HG02610 (cell line): ENCODE measurements around the gene ABHD16A.

Source experiments
- ATAC-seq: cut with Tn5 transposase; IDR thresholded peaks from one replicate; pipeline ENCODE4 v1.9.1; 2021; ENCODE audit warnings: mild to moderate bottlenecking, moderate library complexity; ENCODE audit not compliant: unreplicated experiment

ABHD16A gene

DNA sequence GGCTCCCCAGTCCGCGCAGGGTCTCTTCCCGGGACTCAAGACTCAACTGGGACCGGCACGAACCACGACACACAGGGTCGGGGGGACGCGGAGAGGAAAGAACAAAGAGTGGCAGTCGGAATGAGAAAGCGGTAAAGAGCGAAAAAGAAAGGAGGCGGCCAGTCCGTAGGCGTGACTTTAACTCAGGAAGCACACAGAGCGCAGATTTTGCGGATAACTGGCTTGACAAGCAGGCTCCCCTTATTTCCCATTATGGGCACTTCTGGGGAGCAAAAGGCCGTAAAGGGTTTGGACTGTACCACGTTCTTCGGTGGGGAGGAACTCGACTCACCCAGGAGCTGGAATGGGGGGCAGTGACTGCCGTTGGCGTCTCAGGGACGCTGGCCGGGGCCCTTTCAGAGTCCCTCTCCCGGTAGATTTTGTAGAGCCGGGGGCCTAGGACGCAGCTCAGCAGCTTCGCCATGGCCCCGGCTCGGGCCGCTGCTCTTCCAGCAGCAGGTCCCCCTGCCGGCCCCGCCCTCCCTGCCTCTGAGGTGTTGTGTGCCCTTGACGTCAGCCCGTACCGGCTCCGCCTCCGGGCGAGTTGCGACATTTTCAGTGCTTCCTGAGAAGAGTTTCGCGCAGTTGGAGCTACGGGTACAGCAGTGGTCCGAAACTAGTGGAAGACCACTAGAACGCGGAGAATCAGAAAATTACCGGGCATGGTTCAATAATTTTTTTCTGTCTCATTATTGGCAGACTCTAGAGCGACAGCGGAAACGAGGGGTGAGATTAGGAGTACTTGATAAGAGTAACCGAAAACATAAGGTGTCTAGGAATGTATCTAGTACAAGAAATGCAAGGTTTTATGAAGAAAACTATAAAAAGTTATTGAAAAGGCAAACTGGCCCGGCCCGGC is at the start of gene ABHD16A:
ABHD16A (minus strand) TSS at position 506 of the 898 bp plus-strand sequence; CDS start at position 463, 43 bp downstream.
- ATAC-seq: peak; percentile 92

DNA sequence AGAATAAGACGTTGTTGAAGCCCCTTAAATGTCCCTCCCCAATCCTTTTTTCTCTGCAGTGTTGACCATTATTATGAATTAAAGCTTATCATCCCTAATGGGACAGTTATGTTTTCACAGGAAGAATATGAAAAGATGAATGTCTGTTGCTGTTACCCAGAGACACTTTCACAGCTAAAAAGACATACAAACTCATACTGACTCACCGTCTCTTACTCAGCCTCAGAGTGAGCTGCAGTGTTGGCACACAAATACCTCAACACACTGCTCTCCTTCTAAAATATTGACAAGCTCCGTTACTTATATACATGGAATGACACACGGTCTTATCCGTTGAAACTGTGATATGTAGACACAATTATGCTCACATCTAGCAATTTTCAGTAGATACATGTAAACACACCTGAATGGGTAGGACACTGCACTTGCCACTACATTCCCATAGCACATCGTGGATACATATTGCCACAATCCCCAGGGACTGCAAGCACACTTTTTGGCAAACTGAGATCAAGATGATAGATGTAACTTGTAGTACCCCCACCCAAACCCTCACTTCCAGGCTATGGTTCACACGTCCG is 49.7 kb upstream of the ABHD16A start:
- no peak for ATAC-seq

DNA sequence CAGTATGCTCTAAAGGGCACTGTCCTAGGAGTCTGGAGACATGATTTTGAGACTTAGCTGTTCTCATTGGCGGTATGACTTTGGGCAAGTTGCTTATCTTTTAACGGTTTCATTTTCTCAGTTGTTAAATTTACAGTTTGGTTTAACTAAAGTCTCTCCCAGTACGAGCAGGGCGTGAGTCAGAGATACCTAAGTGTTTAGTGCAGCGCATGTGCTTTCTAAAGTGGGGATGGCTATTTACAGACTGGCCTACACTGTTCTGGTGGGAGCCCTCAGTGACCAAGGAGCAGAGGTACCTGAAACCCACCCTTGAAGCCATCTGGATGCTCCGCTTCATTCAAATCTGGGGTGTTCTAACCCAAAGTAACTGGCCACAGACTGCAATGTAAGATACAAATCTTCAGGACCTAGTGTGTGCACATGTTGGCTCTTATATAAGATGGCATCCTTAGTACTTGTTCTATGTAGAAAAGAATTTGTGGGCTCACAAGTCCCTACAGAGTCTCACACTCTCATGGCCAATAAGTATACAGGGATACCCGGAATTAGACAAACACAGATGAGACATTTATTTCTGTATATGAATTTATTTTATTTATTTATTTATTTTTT is 47.4 kb upstream of the ABHD16A start:
- no peak for ATAC-seq

DNA sequence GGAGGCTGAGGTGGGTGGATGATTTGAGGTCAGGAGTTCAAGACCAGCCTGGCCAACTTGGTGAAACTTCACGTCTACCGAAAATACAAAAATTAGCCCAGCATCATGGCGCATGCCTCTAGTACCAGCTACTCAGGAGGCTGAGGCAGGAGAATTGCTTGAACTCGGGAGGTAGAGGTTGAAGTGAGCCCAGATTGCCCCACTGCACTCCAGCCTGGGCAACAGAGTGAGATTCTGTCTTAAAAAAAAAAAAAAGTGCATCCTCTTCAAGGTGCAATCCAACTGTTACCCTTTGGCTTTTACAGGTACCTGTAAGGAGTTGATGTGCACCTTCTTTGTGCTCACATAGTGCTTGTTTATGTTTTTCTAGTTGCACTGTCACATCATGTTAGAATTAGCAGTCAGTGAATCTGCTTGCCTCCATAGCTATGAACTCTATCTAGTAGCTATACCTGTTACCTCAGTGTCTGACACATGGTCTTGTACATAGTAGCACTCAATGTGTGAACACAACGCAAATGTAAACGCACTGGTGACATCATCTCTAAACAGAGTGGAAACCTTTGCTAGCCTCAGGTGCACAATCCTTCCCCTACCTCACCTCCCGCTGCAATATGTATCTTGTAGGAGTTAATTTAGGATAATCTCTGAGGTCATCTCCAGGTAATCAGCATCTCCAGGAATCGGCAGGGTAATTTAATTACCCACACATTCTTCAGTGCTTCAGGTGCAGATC is 46.3 kb upstream of the ABHD16A start:
- no peak for ATAC-seq

DNA sequence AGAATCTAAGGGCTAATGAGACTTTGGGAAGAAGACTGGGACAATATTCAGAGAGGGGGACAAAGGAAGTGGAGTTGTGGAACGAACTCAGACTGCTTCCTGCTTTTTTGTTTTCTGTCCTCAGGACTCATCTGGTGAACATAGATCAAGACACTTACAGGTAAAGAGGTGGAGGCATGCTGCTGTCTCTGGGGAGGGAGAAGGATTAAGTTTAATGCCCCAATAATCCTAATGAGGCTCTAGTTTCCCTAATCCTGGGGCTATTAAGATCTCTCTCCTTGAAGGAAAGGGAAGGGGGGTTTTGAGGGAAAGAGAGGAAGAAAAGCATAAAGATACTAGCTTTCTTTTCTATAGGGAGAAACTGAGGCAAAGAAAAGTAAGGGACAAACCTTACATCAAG is 41.3 kb upstream of the ABHD16A start:
- no peak for ATAC-seq

DNA sequence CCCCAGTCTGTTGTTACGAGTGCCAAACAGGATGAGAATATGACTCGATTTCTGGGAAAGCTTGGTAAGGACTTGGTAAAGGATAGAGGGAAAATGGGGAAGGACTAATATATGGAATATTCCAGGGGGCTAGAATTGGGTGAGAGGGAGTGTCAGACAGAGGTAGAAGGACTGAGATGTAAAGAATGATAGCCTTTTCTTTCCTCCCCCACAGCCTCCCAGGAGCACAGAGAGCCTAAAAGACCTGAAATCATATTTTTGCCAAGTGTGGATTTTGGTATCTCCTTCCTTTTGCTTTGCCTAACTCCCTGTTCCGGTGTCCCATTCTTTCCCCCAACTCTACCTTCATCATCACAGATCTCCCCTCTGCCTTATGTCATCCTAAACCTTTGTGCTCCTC is 39.8 kb upstream of the ABHD16A start:
- no peak for ATAC-seq

DNA sequence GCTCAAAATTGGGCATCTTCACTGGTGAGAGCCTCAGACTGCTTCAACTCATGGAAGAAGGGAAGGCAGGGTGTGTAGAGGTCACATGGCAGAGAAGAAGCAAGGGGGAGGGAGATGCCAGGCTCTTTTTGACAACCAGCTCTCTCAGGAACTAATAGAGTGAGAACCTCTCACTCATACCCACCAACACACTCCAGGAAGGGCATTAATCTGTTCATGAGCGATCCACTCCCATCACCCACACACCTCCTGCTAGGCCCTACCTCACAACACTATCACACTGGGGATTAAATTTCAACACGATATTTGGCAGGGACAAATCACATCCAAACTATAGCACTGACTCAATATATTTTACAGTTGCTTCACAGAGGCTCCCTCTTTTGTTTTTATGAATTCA is 38.7 kb upstream of the ABHD16A start:
- ATAC-seq: no peak

DNA sequence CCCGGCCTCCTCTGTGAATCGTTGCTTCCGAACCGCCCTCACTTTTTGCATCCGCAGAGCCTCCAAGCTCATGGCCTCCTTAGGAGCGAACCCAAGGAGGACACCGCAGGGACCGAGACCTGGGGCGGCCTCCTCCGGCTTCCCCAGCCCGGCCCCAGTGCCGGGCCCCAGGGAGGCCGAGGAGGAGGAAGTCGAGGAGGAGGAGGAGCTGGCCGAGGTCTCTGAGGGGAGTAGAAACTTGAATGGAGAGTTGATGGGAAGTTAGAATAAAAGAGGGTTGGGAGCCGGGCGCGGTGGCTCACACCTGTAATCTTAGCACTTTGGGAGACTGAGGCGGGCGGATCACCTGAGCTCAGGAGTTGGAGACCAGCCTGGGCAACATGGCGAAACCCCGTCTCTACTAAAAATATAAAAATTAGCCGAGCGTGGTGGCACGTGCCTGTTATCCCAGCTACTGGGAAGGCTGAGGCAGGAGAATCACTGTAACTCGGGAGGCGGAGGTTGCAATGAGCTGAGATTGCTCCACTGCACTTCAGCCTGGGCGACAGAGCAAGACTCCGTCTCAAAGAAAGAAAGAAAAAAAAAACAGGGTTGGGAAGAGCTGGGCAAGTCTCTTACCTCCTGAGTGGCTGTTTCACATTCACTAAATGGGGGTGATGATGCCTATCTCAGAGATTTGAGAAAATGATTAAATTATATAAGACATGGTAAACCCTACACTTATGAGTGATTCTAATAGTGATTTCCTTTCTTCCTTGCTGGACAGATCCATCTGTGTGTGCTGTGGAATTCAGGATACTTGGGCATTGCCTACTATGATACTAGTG is 37.5 kb upstream of the ABHD16A start:
- no peak for ATAC-seq

DNA sequence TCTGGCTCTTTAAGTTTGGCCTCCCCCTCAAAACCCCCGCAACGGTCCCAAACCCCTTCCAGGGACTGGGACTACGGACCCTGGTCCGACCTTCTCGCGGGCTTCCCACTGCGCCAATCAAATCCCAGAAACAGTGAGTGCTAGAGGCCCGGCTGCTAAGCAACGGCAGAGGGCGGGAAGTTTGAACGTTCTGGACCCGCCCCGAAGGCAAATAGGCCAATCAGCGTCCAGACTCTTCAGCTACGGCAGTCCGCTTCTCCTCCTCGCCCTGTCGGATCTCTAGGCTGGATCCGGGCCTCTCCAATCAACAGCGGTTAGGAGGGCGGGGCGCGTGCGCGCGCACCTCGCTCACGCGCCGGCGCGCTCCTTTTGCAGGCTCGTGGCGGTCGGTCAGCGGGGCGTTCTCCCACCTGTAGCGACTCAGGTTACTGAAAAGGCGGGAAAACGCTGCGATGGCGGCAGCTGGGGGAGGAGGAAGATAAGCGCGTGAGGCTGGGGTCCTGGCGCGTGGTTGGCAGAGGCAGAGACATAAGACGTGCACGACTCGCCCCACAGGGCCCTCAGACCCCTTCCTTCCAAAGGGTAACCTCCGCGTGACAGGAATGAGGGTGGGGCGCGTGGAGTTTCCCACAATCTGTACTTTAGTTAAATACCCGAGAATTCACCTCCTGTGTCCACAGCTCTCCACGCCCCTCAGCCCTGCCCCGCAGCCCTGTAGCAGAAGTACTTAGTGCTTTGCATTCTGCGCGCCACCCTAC is 36.7 kb upstream of the ABHD16A start, which contains the start of gene MSH5:
MSH5 (plus strand) TSS at position 367 of the 758 bp plus-strand sequence. CDS start 462 bp downstream, outside the sequence.
- ATAC-seq: peak; percentile 76

DNA sequence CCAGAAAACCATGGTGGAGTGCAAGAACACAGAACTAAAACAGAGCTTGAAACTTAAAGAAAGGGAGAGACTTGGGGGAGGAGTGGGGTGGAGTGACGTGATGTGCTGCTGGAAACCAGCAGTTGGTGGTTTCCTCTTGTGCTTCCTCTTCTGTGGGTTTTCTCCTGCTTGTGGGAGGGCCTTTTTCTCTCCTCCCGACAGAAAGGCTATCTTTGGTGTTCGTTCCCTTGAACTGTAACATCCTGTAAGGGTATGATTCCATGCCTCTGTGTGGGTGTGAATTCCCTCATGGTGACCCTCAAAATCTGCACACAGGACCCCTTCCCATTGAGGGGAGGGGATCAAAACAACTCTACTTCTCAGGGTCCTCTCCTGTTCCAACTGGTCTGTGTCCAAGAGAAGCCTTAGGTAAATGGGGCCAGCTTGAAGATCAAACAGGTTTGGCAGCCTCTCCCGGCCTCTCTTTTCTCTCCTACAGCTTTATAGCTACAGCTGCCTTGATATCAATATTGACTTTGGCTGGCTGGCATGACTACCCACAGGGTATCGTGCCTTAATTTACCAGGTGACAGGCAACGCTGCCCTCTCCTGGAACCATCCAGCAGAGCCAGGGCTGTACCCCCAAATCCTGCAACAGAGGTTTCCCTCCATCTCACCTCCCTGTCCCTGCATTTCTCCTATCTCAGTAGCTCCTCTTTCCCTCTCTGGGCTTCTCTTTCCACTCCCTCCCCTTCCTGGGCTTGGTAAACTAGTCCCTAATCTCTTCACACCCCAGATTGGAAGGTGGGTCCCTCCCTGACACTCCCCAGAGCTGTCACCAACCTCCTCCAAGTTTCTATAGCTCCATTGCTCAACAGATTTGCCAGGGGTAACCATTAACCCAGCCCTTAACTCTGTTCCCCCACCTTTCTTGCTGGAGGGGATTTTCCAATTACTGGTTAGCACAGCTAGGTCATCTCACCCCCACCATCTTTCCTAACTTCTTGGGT is 35.2 kb upstream of the ABHD16A start:
- ATAC-seq: peak; percentile 23

DNA sequence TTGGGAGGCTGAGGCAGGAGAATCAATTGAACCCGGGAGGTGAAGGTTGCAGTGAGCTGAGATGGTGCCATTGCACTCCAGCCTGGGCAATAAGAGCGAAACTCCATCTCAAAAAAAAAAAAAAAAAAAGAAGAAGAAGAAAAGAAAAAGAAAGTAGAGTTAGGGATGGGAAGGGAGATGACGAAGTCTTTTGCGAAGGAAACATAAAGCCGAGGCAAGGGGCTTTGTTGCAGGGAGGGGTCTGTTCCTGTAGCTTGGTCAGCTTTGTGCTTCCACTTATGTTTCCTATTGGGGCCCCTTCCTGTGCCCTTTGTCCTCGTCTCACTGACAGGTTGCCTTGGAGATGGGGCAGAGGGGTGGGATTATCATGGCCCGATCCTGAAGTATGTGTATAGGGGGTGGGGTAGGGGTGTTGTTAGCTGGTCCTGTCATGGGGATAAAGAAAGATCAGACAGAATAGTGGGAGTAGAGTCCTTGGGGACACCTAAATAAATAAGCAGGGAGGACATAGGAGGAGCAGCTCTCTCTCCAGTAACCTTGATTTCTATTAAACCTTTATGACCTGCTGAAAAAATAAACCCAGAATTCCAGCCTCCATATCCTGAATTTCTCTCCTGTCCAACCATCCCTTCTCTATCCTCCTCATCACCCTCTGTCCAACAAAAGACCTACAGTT is 34.3 kb upstream of the ABHD16A start:
- no peak for ATAC-seq

DNA sequence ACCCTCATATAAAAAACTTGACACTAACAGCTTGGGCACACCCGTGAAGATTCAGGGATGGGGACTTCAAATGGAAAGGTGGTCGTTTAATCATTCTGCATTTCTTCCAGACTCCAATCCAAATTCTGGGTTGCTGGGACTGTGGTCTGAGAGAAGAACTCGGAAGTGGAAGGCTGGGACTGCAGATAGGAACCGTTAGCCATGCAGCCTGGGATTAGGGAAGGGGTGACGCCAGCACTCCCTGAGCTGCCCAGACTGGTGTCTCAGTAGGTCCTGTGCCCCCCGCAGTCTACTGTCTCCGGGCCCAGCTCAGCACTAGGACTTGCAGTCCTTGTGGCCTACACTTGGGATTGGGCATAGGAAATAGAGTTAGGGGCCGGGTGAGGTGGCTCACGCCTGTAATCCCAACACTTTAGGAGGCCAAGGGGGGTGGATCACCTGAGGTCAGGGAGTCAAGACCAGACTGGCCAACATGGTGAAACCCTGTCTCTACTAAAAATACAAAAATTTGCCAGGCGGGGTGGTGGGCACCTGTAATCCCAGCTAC is 33.7 kb upstream of the ABHD16A start:
- no peak for ATAC-seq

DNA sequence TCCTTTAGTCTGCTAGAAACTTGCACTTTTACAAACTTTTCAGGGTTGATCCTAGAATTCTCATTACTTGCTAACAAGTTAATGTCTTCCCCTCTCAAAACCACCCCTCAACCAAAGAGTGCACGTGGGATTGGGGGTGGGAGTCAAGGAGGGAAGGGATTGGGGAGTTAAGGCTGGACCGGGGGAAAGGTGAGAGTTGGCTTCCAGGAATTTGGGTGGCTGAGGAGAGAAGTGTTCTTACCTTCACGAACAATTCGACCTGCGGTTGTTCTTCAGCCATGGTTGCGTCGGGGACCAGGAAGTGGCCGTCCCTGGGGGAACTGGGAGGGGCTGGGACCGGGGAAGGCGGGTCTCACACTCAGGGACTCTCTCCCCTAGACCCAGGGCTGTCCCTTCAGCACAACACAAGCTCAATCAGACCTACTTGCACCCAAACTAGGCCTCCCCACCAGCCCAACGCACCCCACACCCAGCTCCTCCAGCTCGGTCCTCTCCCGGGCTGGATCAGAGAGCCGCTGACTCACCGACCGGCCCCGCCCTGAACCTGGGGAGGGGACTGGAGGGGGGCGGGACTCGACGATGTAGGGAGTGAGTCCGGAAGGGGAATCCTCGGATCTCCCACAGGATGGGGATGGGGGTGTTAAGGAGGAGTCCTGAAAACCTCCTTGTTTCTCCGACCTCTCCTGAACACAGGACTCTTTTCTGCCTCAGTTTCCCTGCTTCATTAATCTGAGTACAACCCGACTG is 33.1 kb upstream of the ABHD16A start, which contains the start of gene CLIC1:
CLIC1 (minus strand) TSS at position 510 of the 747 bp plus-strand sequence; CDS start at position 280, 230 bp downstream.
- no peak for ATAC-seq

DNA sequence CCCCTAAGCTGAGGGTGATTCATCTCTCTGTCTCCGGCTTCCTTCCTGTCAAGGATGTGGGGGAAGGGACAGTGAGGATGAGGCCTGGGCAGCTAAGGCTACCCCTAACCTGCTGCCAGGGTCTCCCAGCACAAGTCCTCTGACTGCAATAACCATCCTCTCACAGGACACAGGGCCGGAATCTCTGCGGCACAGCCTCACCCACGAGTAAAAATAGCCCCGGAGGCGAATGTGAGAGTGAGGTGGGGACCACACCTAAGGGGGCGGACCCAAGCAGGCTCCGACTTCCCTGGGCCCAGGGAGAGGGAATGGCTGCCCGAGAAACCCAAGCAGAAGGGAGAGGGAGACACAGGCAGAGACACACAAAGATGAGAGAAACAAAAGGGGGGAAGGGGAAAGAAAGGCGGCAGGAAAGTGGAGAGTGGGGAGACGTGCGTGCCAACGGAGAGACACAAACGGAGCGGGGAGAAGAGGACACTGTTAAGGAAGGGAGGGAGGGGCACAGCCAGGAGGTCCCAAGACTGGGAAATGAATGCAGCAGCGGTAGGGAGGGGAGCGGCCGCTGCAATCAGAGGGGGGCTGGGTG is 31.8 kb upstream of the ABHD16A start:
- peak; percentile 34 for ATAC-seq

DNA sequence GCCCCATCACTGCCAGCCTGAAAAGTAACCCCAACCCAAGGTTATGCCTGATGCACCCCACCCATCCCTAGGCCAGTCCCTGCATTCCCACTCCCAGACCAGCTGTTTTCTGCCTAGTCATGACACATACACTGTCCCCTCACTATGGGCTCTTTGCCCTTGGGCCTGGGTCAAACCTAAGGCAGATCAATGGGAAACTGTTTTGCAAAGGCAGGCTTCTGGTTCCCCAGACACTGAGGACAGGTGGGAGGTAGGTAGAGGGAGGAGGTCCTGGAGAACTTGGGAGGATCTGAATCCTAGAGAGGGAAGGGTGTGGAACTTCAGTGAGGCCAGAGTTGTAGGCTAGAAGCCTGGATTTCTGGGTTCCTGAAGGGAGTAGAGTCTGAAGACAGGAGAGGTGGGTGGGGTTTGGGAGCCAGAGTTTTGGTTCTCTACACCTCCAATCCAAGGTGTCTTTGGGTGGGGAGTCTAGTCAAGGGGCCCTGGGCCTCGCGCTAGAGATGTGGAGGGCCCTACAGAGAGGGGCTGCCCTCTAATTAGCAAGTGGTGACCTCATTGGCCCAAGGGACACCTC is 31.2 kb upstream of the ABHD16A start:
- ATAC-seq: no peak

DNA sequence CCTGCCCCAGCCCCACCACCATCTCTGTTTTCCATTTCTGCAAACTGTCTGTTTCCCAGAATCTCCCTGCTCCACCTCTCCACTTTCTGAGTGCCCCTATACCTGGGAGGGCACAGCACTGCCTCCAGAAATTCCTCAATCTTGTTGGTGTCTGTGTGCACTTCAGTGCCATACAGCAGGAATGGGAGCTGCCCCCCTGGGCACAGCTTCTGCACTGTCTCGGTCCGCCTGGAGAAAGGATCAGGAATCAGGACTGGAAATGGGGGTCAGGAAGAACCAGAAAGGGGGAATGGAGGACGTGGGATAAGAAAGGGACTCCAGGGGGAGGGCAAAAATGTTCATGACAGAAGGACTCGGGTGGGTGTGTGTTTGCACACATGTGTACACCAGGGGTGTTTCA is 30.6 kb upstream of the ABHD16A start:
- no peak for ATAC-seq
